GM20000 (cell line): ENCODE results near the gene PTPRN2.

Experiments
- DNase-seq: peaks from one replicate; pipeline ENCODE4 v3.0.0; 2012; ENCODE audit warnings: low spot score
- CTCF ChIP-seq: IDR thresholded peaks from 2 replicates; pipeline ENCODE4 v1.5.1; 2012; ENCODE audit warnings: mild to moderate bottlenecking, control low read depth; ENCODE audit errors: extremely low read depth, missing control alignments

The PTPRN2 gene

GRCh38 chr7:157653827-157654207, 933.8 kb downstream of the PTPRN2 start:
- no peak for TF ChIP-seq CTCF
- DNase-seq, result no peak

- no peak for DNase-seq
- no peak for TF ChIP-seq CTCF
Measured at GRCh38 chr7:157652954-157653826, 934.4 kb downstream of the PTPRN2 start.

DNA sequence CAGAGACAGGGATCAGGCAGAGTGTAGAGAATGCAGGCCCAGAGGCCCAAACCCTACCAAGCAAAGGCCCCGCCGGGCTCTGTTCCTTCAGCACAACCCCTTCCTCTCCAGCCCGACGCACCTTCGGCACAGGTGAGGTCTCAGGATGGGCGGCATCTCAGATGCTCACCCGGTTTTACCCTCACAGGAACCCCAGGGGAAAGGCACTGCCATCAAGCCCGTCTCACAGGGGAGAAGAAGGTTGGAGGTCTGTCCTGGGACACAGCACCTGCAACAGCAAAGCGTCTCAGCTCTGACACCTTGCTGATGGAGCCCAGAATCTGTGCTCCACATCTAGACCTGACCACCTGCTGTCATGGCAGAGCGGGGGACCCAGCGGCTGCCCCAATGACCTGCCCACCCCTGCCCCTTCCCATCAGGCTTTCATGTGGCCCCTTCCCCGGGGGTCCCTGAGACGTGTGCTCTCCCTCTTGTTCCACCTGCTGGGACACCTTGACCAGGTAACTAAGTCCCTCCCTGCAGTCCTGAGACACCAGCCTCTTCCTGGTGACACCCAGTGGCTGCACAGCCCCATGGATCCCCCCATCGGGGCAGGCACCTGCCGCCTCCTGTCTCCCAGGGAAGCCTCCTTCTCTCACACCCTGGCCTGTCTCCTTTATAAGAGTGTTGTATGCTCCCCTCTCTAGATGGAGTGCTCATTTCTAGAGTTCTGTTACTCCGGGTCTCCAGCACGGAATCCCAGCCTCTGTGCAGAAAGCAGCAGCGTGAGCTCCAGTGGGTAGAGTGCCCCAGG, 935.3 kb downstream of the PTPRN2 start:
- DNase-seq, result no peak
- TF ChIP-seq CTCF, result no peak

DNA sequence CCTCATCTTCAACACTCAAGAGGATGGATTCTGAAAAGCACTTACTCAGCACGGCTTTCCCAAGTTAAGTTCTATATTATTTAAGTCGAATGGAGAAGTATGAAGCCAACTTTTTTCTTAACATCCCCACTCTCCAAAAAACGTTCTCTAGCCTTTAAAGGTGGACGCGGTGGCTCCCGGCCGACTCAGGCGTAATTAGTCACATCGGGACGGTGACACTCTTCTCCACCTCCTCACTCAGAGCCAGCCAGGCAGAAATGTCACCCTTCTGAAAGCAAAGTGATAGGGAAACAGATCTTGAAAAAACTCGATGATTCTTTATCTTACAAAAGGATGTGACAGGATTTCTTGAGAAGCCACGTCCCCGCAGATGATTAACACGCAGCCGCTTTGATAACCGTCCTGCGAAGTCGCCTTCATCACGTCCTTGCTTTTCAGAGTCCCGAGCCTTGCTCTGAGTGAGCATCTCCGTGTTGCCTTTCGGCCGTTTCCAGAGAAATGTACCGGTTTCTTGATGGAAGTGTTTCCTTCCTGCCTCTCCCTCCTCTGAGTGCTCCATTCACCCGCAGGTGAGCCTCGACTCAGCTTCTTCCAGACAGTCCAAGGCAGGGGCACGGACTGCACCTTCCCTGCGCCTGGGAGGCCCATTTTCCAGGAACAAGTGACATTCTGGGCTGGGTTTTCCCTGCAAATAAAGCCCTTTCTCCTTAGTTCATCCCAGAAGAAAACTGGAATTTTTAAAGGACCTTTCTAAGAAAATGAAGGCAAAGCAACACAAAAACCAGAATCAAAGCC, 936.1 kb downstream of the PTPRN2 start:
- no peak for DNase-seq
- no peak for TF ChIP-seq CTCF

DNA sequence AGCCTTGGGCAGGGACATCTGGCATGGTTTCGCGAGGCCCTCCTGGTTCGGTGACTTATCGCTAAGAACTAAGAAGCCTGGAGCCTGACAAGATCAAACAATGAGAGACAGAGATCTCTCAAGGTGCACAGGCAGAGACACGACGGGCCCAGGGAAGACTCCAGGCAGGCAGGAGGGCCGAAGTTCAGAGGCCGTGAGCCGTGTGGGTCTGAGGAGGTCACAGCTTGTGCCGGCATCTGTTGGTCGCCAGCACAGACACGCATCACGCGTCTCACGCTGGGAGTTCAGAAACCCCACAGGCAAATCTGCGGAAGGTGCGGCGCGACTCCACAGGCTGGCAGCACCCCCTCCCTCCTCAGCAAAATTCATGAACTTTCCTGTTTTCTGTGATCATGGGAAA, 936.8 kb downstream of the PTPRN2 start:
- DNase-seq, result no peak
- TF ChIP-seq CTCF, result no peak

DNA sequence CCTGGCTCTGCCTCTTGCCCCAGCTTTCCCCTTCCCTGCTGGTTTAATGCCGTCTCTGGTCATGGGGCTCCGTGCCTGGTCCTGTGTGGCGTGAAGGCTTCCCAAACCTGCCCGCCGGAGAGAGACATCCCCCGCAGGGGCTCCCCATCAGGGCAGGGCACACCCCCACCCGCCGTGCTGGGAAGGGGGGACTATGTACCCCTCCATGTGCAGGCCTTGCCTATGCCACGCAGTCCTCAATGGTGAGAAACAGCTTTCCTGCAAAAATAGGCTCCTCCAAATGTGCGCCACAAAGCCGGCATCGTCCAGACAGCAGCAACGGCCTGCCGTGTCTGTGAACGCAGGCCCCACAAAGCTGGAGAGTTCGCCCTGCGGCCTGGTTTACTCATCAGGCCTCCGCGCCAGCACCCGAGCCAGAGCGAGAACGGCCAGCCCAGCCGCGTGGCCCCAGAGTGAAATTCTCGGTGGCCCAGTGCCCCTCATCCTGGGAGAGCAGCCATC, 937.4 kb downstream of the PTPRN2 start:
- no peak for DNase-seq
- TF ChIP-seq CTCF, result no peak

GRCh38 chr7:157646551-157646950, 941.1 kb downstream of the PTPRN2 start:
- TF ChIP-seq CTCF, result no peak

More at GRCh38 chr7:157646551-157646950, 941.1 kb downstream of the PTPRN2 start:
- DNase-seq, result no peak
